ENCODE data around the gene TMEM80.
"Not testable (repeated sequence)": the region's sequence is repeated elsewhere in the genome, so short reads cannot be mapped to it uniquely, and the experiment has no call there.

Gene TMEM80

GRCh38 chr11:695538-696248 lies at the start of gene TMEM80:
TSS of gene TMEM80 (plus strand) at chr11:695816. CDS start at chr11:695828, 12 bp downstream.
- DNase-seq (ENCODE audit: low spot score): peak; percentile 99

GRCh38 chr11:646214-646613 lies 49.4 kb upstream of the TMEM80 start:
- DNase-seq (ENCODE audit: low spot score): no peak

- not testable (repeated sequence) for DNase-seq (ENCODE audit: low spot score)
These were observed 47.9 kb upstream of the TMEM80 start for GRCh38 chr11:647672-648158.

- no peak for DNase-seq (ENCODE audit: low spot score)
These were observed 45.1 kb upstream of the TMEM80 start for GRCh38 chr11:650482-650881.

- not testable (repeated sequence) for DNase-seq (ENCODE audit: low spot score)
These were observed 42.5 kb upstream of the TMEM80 start for GRCh38 chr11:653136-653535.

- no peak for DNase-seq (ENCODE audit: low spot score)
These were observed 41.8 kb upstream of the TMEM80 start for GRCh38 chr11:653837-654236.

- not testable (repeated sequence) for DNase-seq (ENCODE audit: low spot score)
These were observed 41.2 kb upstream of the TMEM80 start for GRCh38 chr11:654444-654843.

- no peak for DNase-seq (ENCODE audit: low spot score)
These were observed 40.4 kb upstream of the TMEM80 start for GRCh38 chr11:655036-655726.

GRCh38 chr11:656426-656825 lies 39.2 kb upstream of the TMEM80 start:
- DNase-seq (ENCODE audit: low spot score): no peak

- DNase-seq (ENCODE audit: low spot score): no peak
These were observed 38.8 kb upstream of the TMEM80 start for GRCh38 chr11:656866-657265.

GRCh38 chr11:657691-658126 lies 37.9 kb upstream of the TMEM80 start:
- no peak for DNase-seq (ENCODE audit: low spot score)

- no peak for DNase-seq (ENCODE audit: low spot score)
These were observed 36.0 kb upstream of the TMEM80 start for GRCh38 chr11:659532-660085.

- DNase-seq (ENCODE audit: low spot score): no peak
These were observed 35.3 kb upstream of the TMEM80 start for GRCh38 chr11:660281-660680.

GRCh38 chr11:660681-661444 lies 34.8 kb upstream of the TMEM80 start:
- DNase-seq (ENCODE audit: low spot score): no peak

- peak; percentile 33 for DNase-seq (ENCODE audit: low spot score)
These were observed 32.8 kb upstream of the TMEM80 start for GRCh38 chr11:662689-663274.

- no peak for DNase-seq (ENCODE audit: low spot score)
These were observed 30.4 kb upstream of the TMEM80 start for GRCh38 chr11:665062-665703.

GRCh38 chr11:665704-666281 lies 29.8 kb upstream of the TMEM80 start:
- DNase-seq (ENCODE audit: low spot score): no peak

GRCh38 chr11:673866-674265 lies 21.8 kb upstream of the TMEM80 start:
- no peak for DNase-seq (ENCODE audit: low spot score)

GRCh38 chr11:674406-674805 lies 21.2 kb upstream of the TMEM80 start:
- DNase-seq (ENCODE audit: low spot score): no peak

GRCh38 chr11:678297-678696 lies 17.3 kb upstream of the TMEM80 start:
- no peak for DNase-seq (ENCODE audit: low spot score)
